Measurements from ENCODE around the gene MYBPHL.
A peak's percentile ranks its signal among the peaks of the same experiment; 100 is the strongest.

Gene MYBPHL, protein sequence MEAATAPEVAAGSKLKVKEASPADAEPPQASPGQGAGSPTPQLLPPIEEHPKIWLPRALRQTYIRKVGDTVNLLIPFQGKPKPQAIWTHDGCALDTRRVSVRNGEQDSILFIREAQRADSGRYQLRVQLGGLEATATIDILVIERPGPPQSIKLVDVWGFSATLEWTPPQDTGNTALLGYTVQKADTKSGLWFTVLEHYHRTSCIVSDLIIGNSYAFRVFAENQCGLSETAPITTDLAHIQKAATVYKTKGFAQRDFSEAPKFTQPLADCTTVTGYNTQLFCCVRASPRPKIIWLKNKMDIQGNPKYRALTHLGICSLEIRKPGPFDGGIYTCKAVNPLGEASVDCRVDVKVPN

DNA sequence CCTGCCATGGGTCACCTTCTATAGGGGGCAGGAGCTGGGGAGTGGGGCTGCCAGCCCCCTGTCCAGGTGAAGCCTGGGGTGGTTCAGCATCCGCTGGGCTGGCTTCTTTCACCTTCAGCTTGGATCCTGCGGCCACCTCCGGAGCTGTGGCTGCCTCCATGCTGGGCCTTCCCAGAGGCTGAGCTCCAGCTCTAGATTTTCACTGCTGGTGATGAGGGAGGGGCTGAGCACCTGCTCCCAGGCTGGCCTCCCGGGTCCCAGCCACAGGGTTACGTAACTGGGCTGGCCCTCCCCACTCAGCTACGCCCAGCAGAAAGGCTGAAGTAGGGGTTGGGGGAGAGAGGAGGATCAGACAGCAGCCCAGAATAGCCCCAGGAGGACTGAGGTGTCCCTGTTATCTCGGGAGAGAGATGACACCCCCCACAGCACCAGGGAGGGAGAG is at the start of gene MYBPHL:
Gene MYBPHL, minus strand, starts transcription at position 180 of the 442 bp plus-strand sequence. Its CDS starts 20 bp downstream, at position 160.
- Histone ChIP-seq H3K9me3 (ENCODE audit: control insufficient read depth in 1 of 2, low read length in 2 of 2) (no peaks in the 10 kb centered on the region), H3K9ac (ENCODE audit: low read depth in 1 of 2, low read length in 2 of 2) (peak within 1 kb of the TSS in 1 of 2 donors; percentile 5), H3K27ac (ENCODE audit: low read depth, low read length) (peak within 1 kb of the TSS; percentile 34), H3K4me1 (ENCODE audit: control insufficient read depth in 1 of 2, insufficient read depth in 2 of 2, low read length in 2 of 2) (peaks cover 16 to 18% of the 10 kb centered on the region in 2 donors), H3K4me3 (ENCODE audit: low read depth in 1 of 2, low read length in 2 of 2) (no peak within 1 kb of the TSS), H3K27me3 (ENCODE audit: control insufficient read depth in 1 of 2, insufficient read depth in 2 of 2, low read length in 2 of 2) (no peaks in the 10 kb centered on the region), H3K36me3 (ENCODE audit: control insufficient read depth in 1 of 2, insufficient read depth in 2 of 2, low read length in 2 of 2) (peaks cover 0 to 5% of the 10 kb centered on the region in 2 donors)

DNA sequence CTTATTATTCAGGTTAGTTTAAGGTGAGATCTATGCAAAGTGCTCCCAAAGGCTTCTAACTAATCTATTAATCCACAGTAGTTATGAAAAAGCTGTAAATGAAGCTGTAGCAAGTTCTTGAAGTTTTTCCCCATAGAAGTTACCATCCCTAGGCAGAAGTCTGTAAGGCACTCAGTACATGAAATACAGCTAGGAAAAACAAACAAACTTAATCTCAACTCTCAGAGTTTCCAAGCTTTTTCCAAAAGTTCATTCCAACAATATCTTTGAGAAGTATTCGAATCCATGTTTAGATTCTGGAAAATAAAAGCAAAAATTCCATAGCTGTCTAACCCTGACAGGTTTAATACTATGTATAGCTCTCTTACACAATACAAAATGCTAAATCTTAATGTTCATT is 49.7 kb upstream of the MYBPHL start:
- H3K27ac ChIP-seq (ENCODE audit: low read depth, low read length) = no peak overlapping the region

DNA sequence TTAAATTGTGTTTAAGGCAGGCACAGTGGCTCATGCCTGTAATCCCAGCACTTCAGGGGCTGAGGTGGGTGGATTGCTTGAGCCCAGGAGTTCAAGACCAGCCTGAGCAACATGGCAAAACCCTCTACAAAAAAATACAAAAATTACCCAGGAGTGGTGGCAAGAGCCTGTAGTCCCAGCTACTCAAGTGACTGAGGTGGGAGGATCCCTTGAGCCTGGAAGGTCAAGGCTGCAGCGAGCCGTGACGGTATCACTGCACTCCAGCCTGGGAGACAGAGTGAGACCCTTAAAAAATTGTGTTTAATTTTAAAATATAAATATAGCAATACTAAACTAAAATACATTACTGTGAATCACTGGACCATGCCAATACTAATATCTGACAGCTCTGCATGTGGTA is 48.1 kb upstream of the MYBPHL start:
- Histone ChIP-seq H3K27me3 (ENCODE audit: control insufficient read depth in 1 of 2, insufficient read depth in 2 of 2, low read length in 2 of 2) (no peaks in the 10 kb centered on the region), H3K27ac (ENCODE audit: low read depth, low read length) (no peak overlapping the region), H3K9ac (ENCODE audit: low read depth in 1 of 2, low read length in 2 of 2) (no peak overlapping the region), H3K4me1 (ENCODE audit: control insufficient read depth in 1 of 2, insufficient read depth in 2 of 2, low read length in 2 of 2) (peaks cover 28 to 41% of the 10 kb centered on the region in 2 donors), H3K4me3 (ENCODE audit: low read depth in 1 of 2, low read length in 2 of 2) (no peak overlapping the region), H3K9me3 (ENCODE audit: control insufficient read depth in 1 of 2, low read length in 2 of 2) (no peaks in the 10 kb centered on the region), H3K36me3 (ENCODE audit: control insufficient read depth in 1 of 2, insufficient read depth in 2 of 2, low read length in 2 of 2) (peaks cover 0 to 12% of the 10 kb centered on the region in 2 donors)

More for the DNA sequence above, 49.7 kb upstream of the MYBPHL start:
- Histone ChIP-seq H3K27me3 (ENCODE audit: control insufficient read depth in 1 of 2, insufficient read depth in 2 of 2, low read length in 2 of 2) (no peaks in the 10 kb centered on the region), H3K36me3 (ENCODE audit: control insufficient read depth in 1 of 2, insufficient read depth in 2 of 2, low read length in 2 of 2) (peaks cover 0 to 7% of the 10 kb centered on the region in 2 donors), H3K4me1 (ENCODE audit: control insufficient read depth in 1 of 2, insufficient read depth in 2 of 2, low read length in 2 of 2) (peaks cover 15 to 27% of the 10 kb centered on the region in 2 donors), H3K9me3 (ENCODE audit: control insufficient read depth in 1 of 2, low read length in 2 of 2) (no peaks in the 10 kb centered on the region), H3K4me3 (ENCODE audit: low read depth in 1 of 2, low read length in 2 of 2) (no peak overlapping the region), H3K9ac (ENCODE audit: low read depth in 1 of 2, low read length in 2 of 2) (no peak overlapping the region)

DNA sequence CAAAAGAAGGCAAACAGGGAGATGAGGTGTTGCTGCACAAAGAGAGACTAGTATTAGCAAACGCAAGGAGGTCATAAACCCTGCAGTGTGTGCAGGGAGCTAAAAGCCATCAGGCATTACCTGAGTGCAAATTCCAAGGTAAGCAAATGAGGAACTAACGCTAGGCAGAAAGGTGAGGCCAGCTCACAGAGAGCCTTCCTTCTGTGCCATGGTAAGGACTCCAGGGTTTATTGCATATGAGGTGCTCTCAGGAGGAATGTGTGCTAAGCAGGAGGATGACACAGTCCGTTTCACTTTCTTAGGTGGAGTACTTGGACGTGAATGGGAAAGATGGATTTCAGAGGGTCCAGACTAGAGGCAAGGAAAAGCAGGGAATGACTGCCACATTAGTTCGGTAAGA is 44.6 kb upstream of the MYBPHL start:
- Histone ChIP-seq H3K36me3 (ENCODE audit: control insufficient read depth in 1 of 2, insufficient read depth in 2 of 2, low read length in 2 of 2) (peaks cover 0 to 29% of the 10 kb centered on the region in 2 donors), H3K27me3 (ENCODE audit: control insufficient read depth in 1 of 2, insufficient read depth in 2 of 2, low read length in 2 of 2) (no peaks in the 10 kb centered on the region), H3K9ac (ENCODE audit: low read depth in 1 of 2, low read length in 2 of 2) (peak overlapping the region in 1 of 2 donors; percentile 1), H3K9me3 (ENCODE audit: control insufficient read depth in 1 of 2, low read length in 2 of 2) (no peaks in the 10 kb centered on the region), H3K27ac (ENCODE audit: low read depth, low read length) (no peak overlapping the region), H3K4me1 (ENCODE audit: control insufficient read depth in 1 of 2, insufficient read depth in 2 of 2, low read length in 2 of 2) (peaks cover 22 to 31% of the 10 kb centered on the region in 2 donors), H3K4me3 (ENCODE audit: low read depth in 1 of 2, low read length in 2 of 2) (peak overlapping the region; percentile 7 to 27)

DNA sequence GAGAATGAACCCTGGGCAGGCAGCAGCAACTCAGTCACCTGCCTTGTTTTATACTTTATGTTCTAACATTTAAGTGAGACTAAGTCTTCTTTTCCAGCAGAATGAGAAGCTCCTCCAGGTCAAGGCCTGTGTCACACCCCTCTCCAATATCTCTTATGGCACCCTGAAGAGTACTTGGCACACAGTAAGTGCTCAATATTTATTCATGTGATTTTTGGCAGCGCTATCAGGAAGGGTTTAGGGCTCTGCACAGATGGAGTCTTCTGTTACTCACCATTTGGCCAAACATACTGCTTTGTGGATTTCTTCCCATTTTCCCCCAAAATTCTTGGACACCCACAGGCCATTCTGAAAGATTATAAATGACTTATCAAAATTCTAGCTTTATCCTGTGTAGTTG is 43.8 kb upstream of the MYBPHL start:
- peaks cover 22 to 31% of the 10 kb centered on the region in 2 donors for H3K4me1 ChIP-seq (ENCODE audit: control insufficient read depth in 1 of 2, insufficient read depth in 2 of 2, low read length in 2 of 2)
- no peak overlapping the region for H3K4me3 ChIP-seq (ENCODE audit: low read depth in 1 of 2, low read length in 2 of 2)
- peaks cover 0 to 29% of the 10 kb centered on the region in 2 donors for H3K36me3 ChIP-seq (ENCODE audit: control insufficient read depth in 1 of 2, insufficient read depth in 2 of 2, low read length in 2 of 2)
- H3K9me3 ChIP-seq (ENCODE audit: control insufficient read depth in 1 of 2, low read length in 2 of 2) = no peaks in the 10 kb centered on the region
- no peaks in the 10 kb centered on the region for H3K27me3 ChIP-seq (ENCODE audit: control insufficient read depth in 1 of 2, insufficient read depth in 2 of 2, low read length in 2 of 2)
- H3K27ac ChIP-seq (ENCODE audit: low read depth, low read length) = no peak overlapping the region
- no peak overlapping the region for H3K9ac ChIP-seq (ENCODE audit: low read depth in 1 of 2, low read length in 2 of 2)

DNA sequence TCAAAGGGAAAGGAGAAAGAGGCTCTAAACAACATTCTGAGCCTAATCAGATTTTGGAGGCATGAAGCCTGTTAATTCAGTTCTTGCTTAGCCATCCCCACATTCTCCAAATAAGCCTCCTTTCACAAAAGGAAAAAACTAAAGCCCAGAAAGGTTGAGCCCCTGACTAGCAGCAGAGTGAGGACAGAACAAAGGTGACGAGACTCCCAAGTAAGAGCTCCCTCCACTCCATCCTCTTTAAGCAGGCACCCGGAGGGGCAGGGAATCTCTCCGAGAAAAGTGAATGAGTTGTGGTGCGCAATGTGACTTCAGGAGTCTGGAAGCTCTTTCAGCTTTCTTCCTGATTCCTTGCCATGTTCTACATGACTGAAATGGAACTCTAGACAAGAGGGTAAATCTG is 43.4 kb upstream of the MYBPHL start:
- H3K36me3 ChIP-seq (ENCODE audit: control insufficient read depth in 1 of 2, insufficient read depth in 2 of 2, low read length in 2 of 2) = peaks cover 0 to 34% of the 10 kb centered on the region in 2 donors
- no peak overlapping the region for H3K4me3 ChIP-seq (ENCODE audit: low read depth in 1 of 2, low read length in 2 of 2)
- no peaks in the 10 kb centered on the region for H3K9me3 ChIP-seq (ENCODE audit: control insufficient read depth in 1 of 2, low read length in 2 of 2)
- H3K27me3 ChIP-seq (ENCODE audit: control insufficient read depth in 1 of 2, insufficient read depth in 2 of 2, low read length in 2 of 2) = no peaks in the 10 kb centered on the region
- no peak overlapping the region for H3K9ac ChIP-seq (ENCODE audit: low read depth in 1 of 2, low read length in 2 of 2)
- peaks cover 22 to 31% of the 10 kb centered on the region in 2 donors for H3K4me1 ChIP-seq (ENCODE audit: control insufficient read depth in 1 of 2, insufficient read depth in 2 of 2, low read length in 2 of 2)
- H3K27ac ChIP-seq (ENCODE audit: low read depth, low read length) = no peak overlapping the region

DNA sequence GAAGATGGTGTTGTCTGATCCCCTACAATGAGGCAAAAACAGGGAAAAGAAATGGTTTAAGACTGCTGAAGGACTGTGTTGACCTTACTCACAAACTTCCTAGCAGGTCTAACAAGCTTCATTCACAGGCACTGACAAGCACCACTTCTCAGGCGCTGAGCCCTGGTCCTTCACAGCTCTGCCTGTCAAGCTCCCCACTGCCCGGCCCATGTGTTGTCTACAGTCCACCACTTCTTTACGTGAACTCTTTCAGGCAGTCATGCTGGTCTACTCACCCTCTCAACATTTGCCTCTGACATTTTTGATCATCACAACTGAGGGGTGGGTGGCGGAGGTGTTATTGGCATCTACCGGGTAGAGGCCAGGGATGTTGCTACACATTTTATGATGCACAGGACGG is 40.7 kb upstream of the MYBPHL start:
- H3K9ac ChIP-seq (ENCODE audit: low read depth in 1 of 2, low read length in 2 of 2) = no peak overlapping the region
- no peak overlapping the region for H3K4me3 ChIP-seq (ENCODE audit: low read depth in 1 of 2, low read length in 2 of 2)
- H3K27ac ChIP-seq (ENCODE audit: low read depth, low read length) = no peak overlapping the region
- H3K36me3 ChIP-seq (ENCODE audit: control insufficient read depth in 1 of 2, insufficient read depth in 2 of 2, low read length in 2 of 2) = peaks cover 0 to 27% of the 10 kb centered on the region in 2 donors
- peaks cover 27 to 38% of the 10 kb centered on the region in 2 donors for H3K4me1 ChIP-seq (ENCODE audit: control insufficient read depth in 1 of 2, insufficient read depth in 2 of 2, low read length in 2 of 2)
- H3K9me3 ChIP-seq (ENCODE audit: control insufficient read depth in 1 of 2, low read length in 2 of 2) = no peaks in the 10 kb centered on the region
- no peaks in the 10 kb centered on the region for H3K27me3 ChIP-seq (ENCODE audit: control insufficient read depth in 1 of 2, insufficient read depth in 2 of 2, low read length in 2 of 2)

DNA sequence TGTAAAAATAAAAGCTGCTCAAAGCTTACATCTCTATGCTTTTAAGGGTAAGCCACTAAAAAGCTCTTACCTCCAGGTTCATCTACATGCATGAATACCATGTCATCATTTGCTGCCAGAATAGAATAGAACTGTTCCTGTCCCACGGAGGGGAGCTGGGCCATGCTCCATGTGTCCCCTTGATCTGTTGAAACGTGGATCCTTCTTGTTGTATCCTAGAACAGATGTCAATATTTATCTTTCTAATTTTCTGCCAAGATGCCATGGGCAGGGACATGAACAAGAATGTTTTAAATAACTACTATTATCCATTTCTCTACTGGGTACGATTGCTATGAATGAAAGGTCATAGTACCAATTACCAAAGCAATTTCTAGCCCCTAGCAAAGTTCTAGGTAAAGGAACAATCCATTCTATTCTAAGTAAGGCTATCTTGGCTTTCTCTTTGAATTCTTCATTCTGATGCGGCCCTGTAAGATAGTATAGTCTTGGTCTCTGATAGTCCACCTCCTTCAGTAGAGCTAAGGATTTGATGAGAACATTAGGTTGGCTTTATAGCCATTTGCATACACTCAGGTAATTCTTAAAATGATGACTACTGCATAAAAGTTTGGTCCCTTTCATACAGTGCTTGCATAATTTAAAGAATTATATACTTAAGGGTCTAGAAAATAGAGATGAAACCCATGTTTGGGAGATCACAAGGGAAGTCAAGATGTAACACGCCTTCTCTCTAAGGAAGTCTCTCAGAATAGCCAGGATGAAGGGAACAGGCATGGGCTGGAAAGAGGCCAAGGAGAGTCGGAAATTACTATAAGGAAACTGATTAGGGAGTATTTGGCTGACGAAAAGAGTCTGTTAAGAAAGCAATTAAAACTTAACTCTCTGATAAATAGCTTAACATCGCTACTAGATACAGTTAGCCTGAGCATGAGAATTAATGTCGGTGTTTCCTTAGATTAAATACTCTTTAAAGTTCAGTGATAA is 35.4 kb upstream of the MYBPHL start:
- no peaks in the 10 kb centered on the region for H3K27me3 ChIP-seq (ENCODE audit: control insufficient read depth in 1 of 2, insufficient read depth in 2 of 2, low read length in 2 of 2)
- no peaks in the 10 kb centered on the region for H3K9me3 ChIP-seq (ENCODE audit: control insufficient read depth in 1 of 2, low read length in 2 of 2)
- no peak overlapping the region for H3K4me3 ChIP-seq (ENCODE audit: low read depth in 1 of 2, low read length in 2 of 2)
- peaks cover 13 to 38% of the 10 kb centered on the region in 2 donors for H3K36me3 ChIP-seq (ENCODE audit: control insufficient read depth in 1 of 2, insufficient read depth in 2 of 2, low read length in 2 of 2)
- no peak overlapping the region for H3K9ac ChIP-seq (ENCODE audit: low read depth in 1 of 2, low read length in 2 of 2)
- peaks cover 7 to 17% of the 10 kb centered on the region in 2 donors for H3K4me1 ChIP-seq (ENCODE audit: control insufficient read depth in 1 of 2, insufficient read depth in 2 of 2, low read length in 2 of 2)
- H3K27ac ChIP-seq (ENCODE audit: low read depth, low read length) = no peak overlapping the region

DNA sequence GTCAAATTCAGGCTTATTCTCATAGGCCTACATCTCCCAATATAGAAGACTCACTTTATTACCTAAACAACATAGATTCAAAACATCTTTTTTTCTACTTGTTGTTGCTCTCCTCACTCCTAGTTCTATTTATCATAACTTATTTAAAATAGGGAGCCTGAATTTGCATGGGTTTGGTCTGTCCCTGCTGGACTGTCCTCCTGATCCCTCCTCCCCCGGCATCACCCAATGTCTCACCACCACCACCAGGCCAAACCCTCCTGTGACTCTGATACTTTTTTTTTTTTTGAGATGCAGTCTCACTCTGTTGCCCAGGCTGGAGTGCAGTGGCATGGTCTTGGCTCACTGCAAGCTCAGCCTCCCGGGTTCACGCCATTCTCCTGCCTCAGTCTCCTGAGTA is 31.8 kb upstream of the MYBPHL start:
- H3K9me3 ChIP-seq (ENCODE audit: control insufficient read depth in 1 of 2, low read length in 2 of 2) = no peaks in the 10 kb centered on the region
- no peaks in the 10 kb centered on the region for H3K27me3 ChIP-seq (ENCODE audit: control insufficient read depth in 1 of 2, insufficient read depth in 2 of 2, low read length in 2 of 2)
- H3K36me3 ChIP-seq (ENCODE audit: control insufficient read depth in 1 of 2, insufficient read depth in 2 of 2, low read length in 2 of 2) = peaks cover 13 to 42% of the 10 kb centered on the region in 2 donors
- H3K27ac ChIP-seq (ENCODE audit: low read depth, low read length) = no peak overlapping the region
- peaks cover 7 to 16% of the 10 kb centered on the region in 2 donors for H3K4me1 ChIP-seq (ENCODE audit: control insufficient read depth in 1 of 2, insufficient read depth in 2 of 2, low read length in 2 of 2)
- no peak overlapping the region for H3K9ac ChIP-seq (ENCODE audit: low read depth in 1 of 2, low read length in 2 of 2)
- H3K4me3 ChIP-seq (ENCODE audit: low read depth in 1 of 2, low read length in 2 of 2) = no peak overlapping the region

DNA sequence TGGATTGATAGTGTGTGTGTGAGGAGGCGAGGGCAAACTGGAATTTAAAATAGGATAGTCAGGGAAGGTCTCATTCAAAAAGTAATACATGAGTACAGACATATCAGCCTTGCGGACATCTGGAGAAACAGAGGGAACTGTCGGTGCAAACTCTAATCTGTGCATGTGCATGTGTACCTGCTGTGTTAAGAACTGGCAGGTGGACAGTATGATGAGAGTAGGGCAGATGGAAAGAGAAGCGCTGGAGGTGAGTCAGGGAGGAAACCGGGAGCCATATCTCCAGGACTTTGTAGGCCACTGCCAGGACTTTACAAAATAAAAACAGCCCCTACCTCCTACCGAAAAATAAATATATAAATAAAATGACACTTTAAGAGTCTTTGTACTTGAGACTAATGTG is 31.3 kb upstream of the MYBPHL start:
- no peak overlapping the region for H3K9ac ChIP-seq (ENCODE audit: low read depth in 1 of 2, low read length in 2 of 2)
- H3K4me3 ChIP-seq (ENCODE audit: low read depth in 1 of 2, low read length in 2 of 2) = no peak overlapping the region
- H3K9me3 ChIP-seq (ENCODE audit: control insufficient read depth in 1 of 2, low read length in 2 of 2) = no peaks in the 10 kb centered on the region
- peaks cover 3 to 11% of the 10 kb centered on the region in 2 donors for H3K4me1 ChIP-seq (ENCODE audit: control insufficient read depth in 1 of 2, insufficient read depth in 2 of 2, low read length in 2 of 2)
- no peaks in the 10 kb centered on the region for H3K27me3 ChIP-seq (ENCODE audit: control insufficient read depth in 1 of 2, insufficient read depth in 2 of 2, low read length in 2 of 2)
- peaks cover 13 to 45% of the 10 kb centered on the region in 2 donors for H3K36me3 ChIP-seq (ENCODE audit: control insufficient read depth in 1 of 2, insufficient read depth in 2 of 2, low read length in 2 of 2)
- no peak overlapping the region for H3K27ac ChIP-seq (ENCODE audit: low read depth, low read length)

All from duodenal mucosa (tissue), 2 donors.